NCI-H187 (cell line): Measurements from ENCODE around the gene KLHL29.

Experiments used
- DNase-seq, 2 experiments: peaks; one replicate each; lab custom pipeline; 2025; lab: John Stamatoyannopoulos, UW

The KLHL29 gene

GRCh38 chr2:23659773-23660172 is 274.8 kb downstream of the KLHL29 start:
- no peak for DNase-seq

- no peak for DNase-seq
These were observed 275.3 kb downstream of the KLHL29 start for GRCh38 chr2:23660237-23660636.

- no peak for DNase-seq
These were observed 276.5 kb downstream of the KLHL29 start for GRCh38 chr2:23661276-23662050.

- no peak for DNase-seq
These were observed 277.5 kb downstream of the KLHL29 start for GRCh38 chr2:23662466-23662865.

- no peak for DNase-seq
These were observed 278.3 kb downstream of the KLHL29 start for GRCh38 chr2:23662941-23663920.

GRCh38 chr2:23664066-23664788 is 279.2 kb downstream of the KLHL29 start:
- DNase-seq: no peak

GRCh38 chr2:23666241-23666979 is 281.4 kb downstream of the KLHL29 start:
- no peak for DNase-seq

GRCh38 chr2:23666980-23667357 is 282.0 kb downstream of the KLHL29 start:
- no peak for DNase-seq

- DNase-seq: no peak
These were observed 283.9 kb downstream of the KLHL29 start for GRCh38 chr2:23668756-23669304.

GRCh38 chr2:23669413-23670244 is 284.6 kb downstream of the KLHL29 start:
- DNase-seq: no peak

GRCh38 chr2:23670245-23670592 is 285.2 kb downstream of the KLHL29 start:
- DNase-seq: no peak

GRCh38 chr2:23673082-23673481 is 288.1 kb downstream of the KLHL29 start:
- DNase-seq: no peak

GRCh38 chr2:23673830-23674679 is 289.1 kb downstream of the KLHL29 start:
- no peak for DNase-seq

GRCh38 chr2:23675506-23675905 is 290.5 kb downstream of the KLHL29 start:
- DNase-seq: no peak

- DNase-seq: no peak
These were observed 292.9 kb downstream of the KLHL29 start for GRCh38 chr2:23677836-23678235.

GRCh38 chr2:23679044-23679443 is 294.1 kb downstream of the KLHL29 start:
- no peak for DNase-seq

GRCh38 chr2:23680951-23681350 is 296.0 kb downstream of the KLHL29 start:
- no peak for DNase-seq

GRCh38 chr2:23681356-23682140 is 296.6 kb downstream of the KLHL29 start:
- DNase-seq: no peak

GRCh38 chr2:23682481-23682880 is 297.5 kb downstream of the KLHL29 start:
- no peak for DNase-seq
